HG03354 (cell line): Measurements from ENCODE around the gene CCDC81.
"Not testable (repeated sequence)": the region's sequence is repeated elsewhere in the genome, so short reads cannot be mapped to it uniquely, and the experiment has no call there.

Experiments used
- ATAC-seq: cut with Tn5 transposase; IDR thresholded peaks from one replicate; pipeline ENCODE4 v1.9.1; 2021; ENCODE audit warnings: mild to moderate bottlenecking; ENCODE audit not compliant: unreplicated experiment, poor library complexity, severe bottlenecking

Gene CCDC81

DNA sequence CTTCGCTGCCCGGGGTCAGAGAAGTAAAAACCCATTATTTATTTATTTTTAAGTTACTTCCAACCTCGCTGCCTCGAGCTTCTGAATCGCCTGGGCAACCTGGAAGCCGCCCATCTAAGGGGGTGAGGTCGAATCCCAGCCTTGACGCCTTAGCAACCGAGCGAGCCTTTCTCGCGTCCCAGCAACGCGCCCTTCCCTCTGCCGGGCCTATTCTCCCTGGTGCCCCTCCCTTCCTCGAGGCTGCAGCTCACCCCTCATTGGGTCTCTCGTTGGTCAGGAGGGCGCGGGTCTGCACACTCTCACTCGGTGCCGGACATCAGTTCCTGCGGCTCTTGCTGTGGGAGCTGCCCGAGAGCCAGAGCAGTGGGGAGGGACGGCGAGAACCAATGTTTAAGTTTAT, at the start of gene CCDC81:
Gene CCDC81, plus strand, starts transcription at position 302 of the 400 bp plus-strand sequence. CDS start 277 bp downstream, outside the sequence.
- ATAC-seq: no peak

DNA sequence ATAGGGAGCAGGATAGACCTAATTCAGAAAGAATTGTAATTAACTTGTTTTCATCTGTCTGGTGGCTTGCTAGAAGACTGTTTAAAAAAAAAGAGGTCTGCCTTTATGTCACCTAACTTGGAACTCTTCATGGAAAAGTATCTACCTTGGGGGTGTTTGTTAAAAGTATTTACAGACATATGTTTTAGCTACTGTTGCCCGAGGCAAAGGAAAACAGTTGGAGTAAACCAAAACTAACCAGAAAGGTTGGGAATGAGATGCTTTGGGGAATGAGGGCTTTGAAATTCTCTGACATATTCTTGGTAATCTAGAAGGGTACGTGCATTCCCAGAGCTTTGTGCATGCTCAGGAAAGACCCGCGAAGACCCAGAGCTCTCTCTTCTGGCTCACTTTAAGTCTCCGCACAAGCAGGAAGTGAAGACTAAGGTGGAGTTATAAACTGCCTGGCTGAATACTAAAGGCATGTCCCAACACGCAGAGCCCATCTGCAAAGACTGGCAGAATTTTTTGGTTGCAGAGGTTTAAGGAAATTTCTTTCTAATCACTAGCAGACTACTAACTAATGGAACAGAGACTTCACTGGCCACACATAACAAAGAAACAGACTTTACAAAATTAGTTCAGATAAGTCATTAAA, 39.4 kb upstream of the CCDC81 start:
- ATAC-seq: no peak

DNA sequence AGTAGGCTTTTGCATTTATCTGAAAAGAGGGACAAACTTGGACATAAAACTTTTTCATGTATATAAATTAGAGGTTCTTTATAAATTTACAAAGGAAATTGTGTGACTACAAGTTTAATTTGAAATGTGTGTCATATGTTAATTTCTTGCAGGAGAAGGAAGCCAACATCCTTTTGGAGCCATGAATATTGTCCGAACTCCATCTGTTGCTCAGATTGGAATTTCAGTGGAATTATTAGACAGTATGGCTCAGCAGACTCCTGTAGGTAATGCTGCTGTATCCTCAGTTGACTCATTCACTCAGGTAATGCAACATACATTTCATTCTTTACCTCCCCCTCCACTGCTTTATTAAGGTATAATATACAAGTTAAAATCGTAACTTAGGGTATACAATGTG, 37.5 kb upstream of the CCDC81 start:
- no peak for ATAC-seq

DNA sequence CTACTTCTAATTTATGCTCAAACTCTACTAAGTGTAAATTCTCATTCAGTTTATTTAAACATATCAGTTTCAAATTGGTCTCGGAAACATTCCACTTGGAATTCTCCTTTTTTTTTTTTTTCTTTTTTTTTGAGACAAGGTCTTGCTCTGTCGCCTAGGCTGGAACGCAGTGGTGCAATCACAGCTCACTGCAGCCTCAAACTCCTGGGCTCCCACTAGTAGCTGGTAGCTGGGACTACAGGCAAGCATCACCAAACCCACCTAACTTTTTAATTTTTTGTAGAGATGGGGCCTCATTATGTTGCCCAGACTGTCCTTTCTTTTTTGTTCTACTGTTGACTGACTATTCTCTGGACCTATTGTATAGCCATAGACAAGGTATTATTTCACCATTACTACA, 33.3 kb upstream of the CCDC81 start:
- ATAC-seq: no peak

DNA sequence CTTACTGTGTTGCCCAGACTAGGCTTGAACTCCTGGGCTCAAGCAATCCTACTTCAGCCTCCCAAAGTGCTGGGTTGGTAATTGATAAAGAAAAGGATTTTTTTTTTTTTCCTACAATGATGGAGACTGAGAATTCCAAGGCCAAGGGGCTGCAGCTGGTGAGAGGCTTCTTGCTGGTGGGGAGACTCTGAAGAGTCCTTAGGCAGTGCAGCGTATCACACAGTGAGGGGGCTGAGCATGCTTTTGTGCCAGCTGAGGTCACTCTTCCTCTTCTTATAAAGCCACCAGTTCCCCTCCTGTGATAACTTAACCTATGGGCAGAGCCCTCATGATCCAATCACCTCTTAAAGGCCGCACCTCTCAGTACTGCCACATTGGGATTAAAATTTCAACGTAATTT, 28.2 kb upstream of the CCDC81 start:
- no peak for ATAC-seq

DNA sequence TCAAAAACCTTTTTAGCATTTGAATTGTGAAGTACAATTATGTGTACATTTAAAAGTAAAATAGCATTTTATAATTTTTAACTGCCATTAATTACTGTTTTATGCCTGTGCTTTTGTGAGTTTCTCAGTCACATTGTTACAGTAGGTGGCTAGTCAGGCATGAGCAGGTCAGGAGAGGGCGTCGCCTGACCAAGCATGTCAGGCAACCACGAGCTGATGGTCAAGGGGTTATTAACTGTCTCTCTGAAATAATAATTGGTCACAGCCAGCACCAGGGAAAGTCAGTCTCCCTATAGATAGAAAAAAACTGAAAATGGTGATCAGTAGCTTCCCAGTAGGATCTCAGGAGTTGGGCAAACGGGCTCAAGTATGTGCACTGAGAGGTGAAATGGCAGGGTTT, 19.4 kb upstream of the CCDC81 start:
- no peak for ATAC-seq

DNA sequence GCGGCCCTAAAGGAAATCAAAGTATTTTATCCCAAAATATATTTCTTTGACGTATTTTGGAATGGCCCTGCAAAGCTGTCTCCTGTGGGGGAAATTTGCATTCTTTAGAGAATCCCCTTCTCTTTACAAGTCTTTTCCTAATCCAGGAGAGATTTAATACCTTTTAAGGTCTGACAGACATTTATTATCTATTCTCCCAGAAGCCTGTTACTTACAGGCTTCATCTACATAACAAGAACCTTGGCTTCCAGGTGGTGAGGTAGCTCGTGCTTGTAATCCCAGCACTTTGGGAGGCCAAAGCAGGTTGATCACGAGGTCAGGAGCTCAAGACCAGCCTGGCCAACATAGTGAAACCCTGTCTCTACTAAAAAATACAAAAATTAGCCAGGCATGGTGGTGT, 17.3 kb upstream of the CCDC81 start:
- not testable (repeated sequence) for ATAC-seq

DNA sequence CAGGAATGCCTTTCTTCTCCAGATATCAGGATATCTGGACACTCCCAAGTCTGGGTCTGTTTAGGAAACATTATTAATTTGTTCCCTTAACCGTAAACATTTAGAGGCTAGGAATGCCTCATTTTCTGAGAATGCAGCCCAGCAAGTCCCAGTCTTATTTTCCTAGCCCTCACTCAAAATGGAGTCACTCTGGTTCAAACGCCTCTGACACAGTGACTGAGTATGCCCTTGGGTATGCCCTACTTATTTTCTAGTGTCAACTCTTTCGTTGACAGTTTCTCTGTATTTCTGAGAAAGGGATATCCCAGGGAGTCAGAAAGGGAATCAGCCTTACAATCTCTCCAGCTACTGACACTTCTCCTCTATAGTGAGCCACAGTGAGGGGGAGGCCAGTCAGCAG, 16.0 kb upstream of the CCDC81 start:
- no peak for ATAC-seq

DNA sequence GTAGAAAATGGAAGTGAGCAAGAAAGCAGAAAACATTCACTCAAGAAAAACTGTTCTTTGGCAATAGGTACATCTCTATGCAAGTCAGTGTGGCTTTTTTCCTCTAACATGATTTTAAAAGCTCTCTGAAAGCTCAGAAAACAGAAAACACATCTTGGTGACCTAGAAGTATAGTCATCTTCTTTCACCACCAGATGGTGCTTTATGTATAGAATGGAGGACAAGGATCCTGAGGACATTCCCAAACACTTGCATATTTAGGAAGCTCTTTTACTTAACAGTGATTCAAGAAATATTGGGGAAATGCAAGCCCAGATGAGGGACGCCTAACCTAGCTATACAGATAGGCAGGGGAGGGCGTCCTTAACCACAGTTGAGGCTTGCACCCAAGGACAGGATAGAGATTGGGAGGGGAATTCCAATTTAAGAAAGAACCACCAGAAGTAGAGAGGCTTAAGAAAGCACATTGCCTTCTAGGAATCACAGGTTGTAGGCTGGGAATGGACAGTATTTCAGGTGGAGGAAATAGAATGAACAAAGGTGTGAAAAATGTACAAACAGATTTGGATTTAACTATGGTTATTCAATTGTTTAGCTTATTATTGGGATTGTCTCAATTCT, 13.8 kb upstream of the CCDC81 start:
- no peak for ATAC-seq

DNA sequence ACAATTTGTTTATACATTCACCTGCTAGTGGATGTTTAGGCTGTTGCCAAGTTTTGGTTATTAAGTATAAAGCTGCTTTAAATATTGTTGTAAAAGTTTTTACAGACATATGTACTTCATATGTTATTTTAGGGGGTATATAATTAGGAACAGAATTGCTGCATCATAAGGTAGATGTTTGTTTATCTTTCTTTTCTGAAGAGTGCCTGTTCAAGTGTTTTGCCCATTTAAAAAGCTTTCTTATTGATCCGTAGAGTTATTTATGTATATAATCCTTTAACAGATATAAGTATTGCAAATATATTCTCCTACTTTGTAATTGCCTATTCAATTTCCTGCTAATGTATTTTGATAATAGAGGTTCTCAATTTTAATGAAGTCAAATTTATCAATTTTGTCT, 11.3 kb upstream of the CCDC81 start:
- no peak for ATAC-seq

DNA sequence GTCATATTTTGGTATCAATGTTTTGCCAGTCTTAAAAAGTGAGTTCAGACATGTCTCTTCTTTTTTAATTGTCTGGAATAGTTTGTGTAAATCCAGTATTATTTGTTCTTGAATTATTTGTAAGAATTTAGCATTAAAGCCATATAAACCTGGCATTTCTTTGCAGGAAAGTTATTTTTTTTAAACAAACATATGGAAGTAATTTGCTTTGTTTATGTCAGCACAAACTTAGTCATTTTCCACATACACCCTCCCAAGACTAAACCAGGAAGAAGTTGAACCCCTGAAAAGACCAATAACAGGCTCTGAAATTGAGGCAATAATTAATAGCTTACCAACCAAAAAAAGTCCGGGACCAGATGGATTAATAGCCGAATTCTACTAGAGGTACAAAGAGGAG, 9.1 kb upstream of the CCDC81 start:
- no peak for ATAC-seq

DNA sequence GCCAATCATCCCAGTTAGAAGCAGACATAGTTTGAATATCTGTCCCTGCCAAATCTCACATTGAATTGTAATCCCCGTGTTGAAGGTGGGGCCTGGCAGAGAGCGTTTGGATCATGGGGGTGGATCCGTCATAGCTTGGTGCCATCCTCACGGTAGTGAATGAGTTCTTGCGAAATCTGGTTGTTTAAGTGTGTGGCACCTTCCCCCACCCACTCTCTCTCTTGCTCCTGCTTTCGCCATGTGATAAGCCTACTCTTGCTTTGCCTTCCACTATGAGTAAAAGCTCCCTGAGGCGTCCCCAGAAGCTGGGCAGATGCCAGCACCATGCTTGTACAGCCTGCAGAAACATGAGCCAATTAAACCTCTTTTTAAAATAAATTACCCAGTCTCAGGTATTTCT, 5.0 kb upstream of the CCDC81 start:
- no peak for ATAC-seq

DNA sequence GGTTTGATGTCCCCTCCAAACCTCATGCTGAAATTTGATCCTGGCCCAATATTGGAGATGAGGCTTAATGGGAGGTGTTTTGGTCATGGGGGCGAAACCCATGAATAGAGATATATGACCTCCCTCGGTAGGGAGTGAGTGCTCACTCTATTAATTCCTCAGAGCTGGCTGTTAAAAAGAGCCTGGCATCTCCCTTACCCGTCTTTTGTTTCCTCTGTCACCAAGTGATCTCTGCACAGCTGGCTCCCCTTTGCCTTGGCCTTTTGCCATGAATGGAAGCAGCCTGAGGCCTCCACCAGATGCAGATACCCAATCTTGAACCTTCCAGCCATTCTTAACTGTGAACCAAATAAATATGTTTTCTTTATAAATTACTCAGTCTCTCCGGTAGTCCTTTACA, 4.5 kb upstream of the CCDC81 start:
- ATAC-seq: no peak

DNA sequence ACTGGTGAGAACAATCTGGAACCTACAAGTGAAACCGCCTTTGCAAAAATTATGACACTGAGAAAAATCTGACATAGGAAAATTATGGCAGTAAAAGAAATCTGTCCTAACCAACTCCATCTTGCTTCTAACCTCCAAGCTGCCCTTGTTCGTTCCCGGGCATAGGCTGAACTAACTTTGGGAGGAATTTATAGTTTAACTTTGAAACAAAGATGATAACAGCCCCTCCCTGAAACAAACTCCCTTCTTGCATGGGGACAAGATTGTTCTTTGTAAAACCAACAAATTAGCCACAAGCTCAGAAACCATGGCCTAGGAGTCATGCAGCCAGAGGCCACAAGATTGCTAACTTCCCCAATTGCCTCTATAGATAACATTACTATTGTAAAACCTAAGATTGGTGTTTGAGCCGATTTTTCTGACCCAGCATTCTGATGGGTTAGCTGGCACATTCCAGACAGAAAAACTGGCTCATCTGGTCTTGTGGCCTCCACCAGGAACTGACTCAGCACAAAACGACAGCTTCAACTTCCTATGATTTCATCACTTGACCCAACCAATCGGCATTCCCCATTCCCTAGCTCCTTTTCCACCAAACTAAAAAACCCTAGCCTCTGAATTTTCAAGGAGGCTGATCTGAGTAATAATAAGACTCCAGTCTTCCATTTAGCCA, 3.6 kb upstream of the CCDC81 start:
- ATAC-seq: no peak

DNA sequence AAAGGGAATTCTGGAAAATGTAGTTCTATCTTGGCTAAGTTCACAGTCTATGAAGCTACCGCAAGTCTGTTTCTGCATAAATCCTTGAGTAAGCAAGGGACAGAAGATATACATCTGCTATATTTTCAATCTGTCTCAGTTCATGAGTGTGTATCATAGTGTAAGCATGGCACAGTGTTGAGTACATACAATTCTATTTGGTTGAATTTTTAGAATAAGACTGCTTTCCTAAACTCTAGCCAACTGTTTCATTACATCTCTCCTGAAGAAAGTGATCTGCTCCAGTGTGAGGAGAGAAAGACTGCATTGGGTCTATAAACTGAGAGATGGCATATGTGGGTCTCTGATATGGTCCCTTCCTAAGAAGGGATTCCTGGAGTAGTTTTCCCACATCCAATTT, 2.6 kb upstream of the CCDC81 start:
- ATAC-seq: no peak

DNA sequence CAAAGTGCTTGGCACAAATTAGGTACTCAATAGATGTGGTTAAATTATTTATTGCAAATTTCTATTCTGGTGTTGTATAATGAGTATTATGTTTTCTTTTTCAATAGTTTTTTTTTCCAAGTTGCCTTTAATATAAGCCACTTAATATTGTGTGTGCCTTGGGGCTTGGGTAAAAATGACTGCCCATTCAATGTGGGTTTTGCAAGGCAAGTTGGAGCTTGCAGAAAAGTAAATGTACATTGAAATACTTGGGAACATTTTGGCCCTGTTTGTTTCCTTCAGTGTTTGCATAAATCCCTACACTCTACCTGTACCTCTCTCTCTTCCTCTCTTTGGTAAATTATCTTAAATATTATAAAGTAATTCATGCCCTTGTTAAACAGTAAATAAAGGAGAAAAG, 2.1 kb upstream of the CCDC81 start:
- ATAC-seq: no peak

DNA sequence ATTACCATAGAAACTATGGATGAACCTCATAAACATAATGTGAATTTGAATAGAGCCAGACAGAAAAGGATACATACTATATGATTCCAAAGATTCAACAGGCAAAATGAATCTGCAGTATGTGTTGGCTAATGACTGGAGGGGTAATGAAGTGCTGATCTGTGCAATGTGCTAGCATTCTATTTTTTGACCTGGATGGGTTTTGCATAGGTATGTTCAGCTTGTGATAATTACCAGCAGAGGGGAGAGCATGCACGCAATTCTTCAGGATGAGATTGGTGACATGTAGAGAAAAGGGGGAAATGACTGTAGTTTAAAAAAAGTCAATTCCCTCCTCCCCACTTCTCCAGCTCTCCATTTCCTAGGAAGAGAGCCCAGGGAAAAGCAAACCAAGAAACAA, 618 bp upstream of the CCDC81 start:
- ATAC-seq: no peak

DNA sequence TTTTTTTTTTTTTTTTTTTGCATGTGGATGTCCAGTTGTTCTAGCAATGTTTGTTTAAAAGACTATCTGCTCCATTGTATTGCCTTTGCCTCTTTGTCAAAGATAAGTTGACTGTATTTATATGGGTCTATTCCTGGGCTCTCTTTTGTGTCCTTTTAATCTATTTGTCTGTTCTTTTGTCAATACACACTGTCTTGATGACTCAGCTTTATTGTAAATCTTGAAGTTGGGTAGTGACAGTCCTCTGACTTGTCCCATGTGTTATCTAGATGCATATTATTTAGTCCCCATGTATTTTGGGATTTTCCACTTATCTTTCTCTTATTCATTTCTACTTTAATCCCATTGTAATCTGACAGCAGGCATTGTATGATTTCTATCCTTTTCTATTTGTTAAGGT, 3.3 kb downstream of the CCDC81 start:
- no peak for ATAC-seq

DNA sequence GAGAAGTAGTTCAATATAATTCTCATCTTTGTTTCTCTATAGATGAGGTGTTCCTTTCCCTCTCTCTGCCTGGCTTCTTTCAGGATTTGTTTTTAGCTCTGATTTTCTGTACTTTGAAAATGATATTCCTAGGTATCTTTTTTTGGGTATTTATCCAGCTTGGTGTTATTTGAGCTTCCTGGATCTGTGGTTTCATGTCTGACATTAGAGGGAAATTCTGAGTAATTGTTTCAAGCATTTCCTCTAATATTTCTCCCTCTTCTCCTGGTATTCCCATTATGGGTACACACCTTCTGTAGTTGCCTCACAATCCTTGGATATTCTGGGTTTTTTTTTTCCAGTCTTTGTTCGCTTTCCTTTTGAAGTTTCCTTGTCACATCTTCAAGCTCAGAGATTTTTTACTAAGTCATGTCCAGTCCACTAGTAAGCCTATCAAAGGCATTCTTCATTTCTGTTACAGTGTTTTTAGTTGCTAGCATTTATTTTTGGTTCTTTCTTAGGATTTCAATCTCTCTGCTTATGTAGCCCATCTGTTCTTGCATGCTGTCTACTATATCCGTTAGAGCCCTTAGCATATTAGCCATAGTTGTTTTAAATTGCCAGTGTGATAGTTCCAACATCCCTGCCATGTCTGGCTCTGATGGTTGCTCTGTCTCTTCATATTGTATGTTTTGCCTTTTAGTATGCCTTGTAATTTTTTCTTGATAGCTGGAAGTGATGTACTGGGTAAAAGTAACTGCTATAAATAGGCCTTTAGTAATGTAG, 5.8 kb downstream of the CCDC81 start:
- ATAC-seq: no peak

DNA sequence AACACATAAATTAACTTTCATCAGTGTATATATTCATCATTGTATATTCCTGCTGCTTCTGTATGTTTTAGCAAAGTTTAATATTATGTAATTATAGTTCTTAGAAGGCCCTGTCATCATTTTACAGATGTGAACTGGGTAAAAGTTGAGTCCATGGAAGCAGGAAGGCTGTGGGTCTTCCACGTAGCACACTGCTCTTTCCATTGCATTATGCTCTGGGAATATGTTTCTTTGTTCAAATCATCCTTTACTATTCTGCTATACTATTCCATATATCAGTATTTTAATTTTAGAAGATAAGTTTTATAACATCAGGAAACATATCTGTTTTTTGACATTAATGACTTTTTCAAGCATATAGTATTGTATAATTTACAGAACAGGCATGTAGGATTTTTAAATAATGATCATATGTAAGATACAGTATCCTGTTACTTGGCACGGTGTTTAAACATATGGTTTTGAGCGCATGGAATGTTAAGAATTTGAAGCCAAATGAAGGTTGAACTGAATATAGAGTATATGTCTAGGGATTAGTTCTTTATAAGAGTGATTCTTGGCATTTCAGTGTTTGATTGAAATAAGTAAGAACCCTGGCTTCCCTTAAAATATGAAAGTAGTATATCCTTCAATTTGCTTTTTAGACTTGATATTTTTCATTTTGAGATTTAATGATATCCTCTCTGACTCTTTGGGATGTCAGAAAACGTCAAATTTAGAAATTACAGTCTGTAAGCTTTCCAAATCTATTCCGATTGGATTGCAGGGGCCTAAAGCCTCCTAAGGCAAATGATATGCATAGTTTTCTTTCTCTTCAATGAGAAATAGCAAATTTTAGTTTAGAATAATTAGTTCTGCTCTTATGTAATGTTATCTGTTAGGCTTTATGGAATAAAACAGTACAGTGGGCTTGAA, 8.6 kb downstream of the CCDC81 start:
- no peak for ATAC-seq
